WTC11 (cell line): Measurements from ENCODE around the gene ERCC5. TPM values are rescaled to one million over a fixed set of nuclear protein-coding genes. Genes with fewer than 3 reads are reported as not detected.

Experiments used
- ATAC-seq: fragments of 200-7000 bp; cut with Tn5 transposase; 2 replicates; pipeline ENCODE4 v1.10.0; 2021; ENCODE audit warnings: mild to moderate bottlenecking, moderate library complexity
- CTCF ChIA-PET: fragments of 300-600 bp; sonication (Branson Sonifier 250); formaldehyde crosslinking; loops from one replicate; lab custom pipeline; 2021; ENCODE audit warnings: antibody characterized with exemption; lab: Charles Lee
- POLR2A ChIA-PET: fragments of 350-600 bp; sonication (Branson Sonifier 250); formaldehyde crosslinking; loops from one replicate; lab custom pipeline; 2021; ENCODE audit warnings: antibody characterized with exemption; lab: Charles Lee
- DNase-seq: peaks from one replicate; pipeline ENCODE4 v3.0.0; 2021; ENCODE audit warnings: low spot score
- H3K27ac Mint-ChIP-seq: 2 replicates; pipeline ENCODE4 v1.8.0; 2021; ENCODE audit warnings: mixed read lengths
- H3K27me3 Mint-ChIP-seq: 2 replicates; pipeline ENCODE4 v1.8.0; 2021; ENCODE audit warnings: low read depth, mild to moderate bottlenecking, moderate library complexity, mixed read lengths
- H3K36me3 Mint-ChIP-seq: 2 replicates; pipeline ENCODE4 v1.8.0; 2021; ENCODE audit warnings: mixed read lengths
- H3K4me1 Mint-ChIP-seq: 2 replicates; pipeline ENCODE4 v1.8.0; 2022; ENCODE audit warnings: mixed read lengths
- H3K4me3 Mint-ChIP-seq: 2 replicates; pipeline ENCODE4 v1.8.0; 2021; ENCODE audit warnings: mild to moderate bottlenecking, moderate library complexity, mixed read lengths
- H3K9me3 Mint-ChIP-seq: 2 replicates; pipeline ENCODE4 v1.8.0; 2021; ENCODE audit warnings: mixed read lengths
- CREM ChIP-seq: sonication (generic); formaldehyde crosslinking; IDR thresholded peaks from 2 replicates; pipeline ENCODE4 v1.8.1; 2022; ENCODE audit warnings: mild to moderate bottlenecking, missing genetic modification reagents, moderate library complexity
- E2F4 ChIP-seq: sonication (generic); formaldehyde crosslinking; IDR thresholded peaks from 2 replicates; pipeline ENCODE4 v1.8.1; 2022; ENCODE audit warnings: low read depth, mild to moderate bottlenecking, moderate library complexity, missing genetic modification reagents, borderline replicate concordance
- ELF4 ChIP-seq: sonication (generic); formaldehyde crosslinking; IDR thresholded peaks from 2 replicates; pipeline ENCODE4 v1.8.1; 2022; ENCODE audit warnings: low read depth, mild to moderate bottlenecking, moderate library complexity, missing genetic modification reagents
- ESRRA ChIP-seq: sonication (generic); formaldehyde crosslinking; IDR thresholded peaks from 2 replicates; pipeline ENCODE4 v1.8.1; 2022; ENCODE audit warnings: mild to moderate bottlenecking, missing genetic modification reagents, borderline replicate concordance
- FOXJ3 ChIP-seq: sonication (generic); formaldehyde crosslinking; IDR thresholded peaks from 2 replicates; pipeline ENCODE4 v1.9.0; 2021; ENCODE audit warnings: missing genetic modification reagents, mild to moderate bottlenecking, borderline replicate concordance
- GRHL2 ChIP-seq: fragments of 250-450 bp; sonication (Bioruptor Pico); IDR thresholded peaks from 2 replicates; pipeline ENCODE4 v1.8.0; 2022; ENCODE audit warnings: mild to moderate bottlenecking, moderate library complexity; ENCODE audit not compliant: insufficient replicate concordance, severe bottlenecking
- GTF2I ChIP-seq: fragments of 250-450 bp; sonication (Bioruptor Pico); conservative IDR thresholded peaks from 2 replicates; pipeline ENCODE4 v1.4.0; 2021; ENCODE audit warnings: mild to moderate bottlenecking
- HMGXB4 ChIP-seq: sonication (generic); formaldehyde crosslinking; IDR thresholded peaks from 2 replicates; pipeline ENCODE4 v1.8.1; 2023; ENCODE audit warnings: mild to moderate bottlenecking, moderate library complexity, missing genetic modification reagents
- JUN ChIP-seq: sonication (generic); formaldehyde crosslinking; IDR thresholded peaks from 2 replicates; pipeline ENCODE4 v1.8.0; 2023; ENCODE audit warnings: mild to moderate bottlenecking, missing genetic modification reagents
- NFE2L1 ChIP-seq: sonication (generic); formaldehyde crosslinking; IDR thresholded peaks from 2 replicates; pipeline ENCODE4 v1.8.1; 2023; ENCODE audit warnings: missing genetic modification reagents
- OVOL2 ChIP-seq: fragments of 250-450 bp; sonication (Bioruptor Pico); IDR thresholded peaks from 2 replicates; pipeline ENCODE4 v1.9.0; 2021; ENCODE audit warnings: mild to moderate bottlenecking, borderline replicate concordance
- RELA ChIP-seq: sonication (generic); formaldehyde crosslinking; IDR thresholded peaks from 2 replicates; pipeline ENCODE4 v1.8.1; 2022; ENCODE audit warnings: missing genetic modification reagents, mild to moderate bottlenecking, borderline replicate concordance
- RORB ChIP-seq: fragments of 250-450 bp; sonication (Bioruptor Pico); IDR thresholded peaks from 2 replicates; pipeline ENCODE4 v1.9.0; 2021; ENCODE audit warnings: mild to moderate bottlenecking
- STAT6 ChIP-seq: sonication (generic); formaldehyde crosslinking; conservative IDR thresholded peaks from 2 replicates; pipeline ENCODE4 v1.8.1; 2023; ENCODE audit warnings: mild to moderate bottlenecking, low read depth, missing genetic modification reagents, moderate library complexity
- TCF7 ChIP-seq: sonication (generic); formaldehyde crosslinking; IDR thresholded peaks from 2 replicates; pipeline ENCODE4 v1.8.0; 2022; ENCODE audit warnings: mild to moderate bottlenecking, low read depth, missing genetic modification reagents, moderate library complexity
- TEAD4 ChIP-seq: sonication (generic); formaldehyde crosslinking; IDR thresholded peaks from 2 replicates; pipeline ENCODE4 v1.8.0; 2022; ENCODE audit warnings: mild to moderate bottlenecking, missing genetic modification reagents
- TP53 ChIP-seq: sonication (generic); formaldehyde crosslinking; IDR thresholded peaks from 2 replicates; pipeline ENCODE4 v1.8.1; 2023; ENCODE audit warnings: mild to moderate bottlenecking, missing genetic modification reagents
- ZNF121 ChIP-seq: sonication (generic); formaldehyde crosslinking; IDR thresholded peaks from 2 replicates; pipeline ENCODE4 v1.8.0; 2023; ENCODE audit warnings: missing genetic modification reagents
- ZNF219 ChIP-seq: sonication (generic); formaldehyde crosslinking; IDR thresholded peaks from 2 replicates; pipeline ENCODE4 v1.8.0; 2023; ENCODE audit warnings: missing genetic modification reagents, mild to moderate bottlenecking, borderline replicate concordance
- ZNF263 ChIP-seq: sonication (generic); formaldehyde crosslinking; IDR thresholded peaks from 2 replicates; pipeline ENCODE4 v1.8.1; 2022; ENCODE audit warnings: low read depth, mild to moderate bottlenecking, moderate library complexity, missing genetic modification reagents
- ZNF416 ChIP-seq: fragments of 250-450 bp; sonication (Bioruptor Pico); IDR thresholded peaks from 2 replicates; pipeline ENCODE4 v1.9.0; 2021; ENCODE audit warnings: mild to moderate bottlenecking, inconsistent platforms
- ZNF425 ChIP-seq: fragments of 250-450 bp; sonication (Bioruptor Pico); conservative IDR thresholded peaks from 2 replicates; pipeline ENCODE4 v1.9.0; 2021; ENCODE audit warnings: mild to moderate bottlenecking
- ZNF512 ChIP-seq: sonication (generic); formaldehyde crosslinking; IDR thresholded peaks from 2 replicates; pipeline ENCODE4 v1.8.1; 2022; ENCODE audit warnings: missing genetic modification reagents, borderline replicate concordance
- total RNA-seq: library from RNA; stranded (reverse); gene quantifications from 3 replicates; pipeline ENCODE4 v1.2.3, GENCODE V29; 2021

The ERCC5 gene
- total RNA-seq, 1 experiment from 2014 or later = 26.5 TPM

GRCh38 chr13:102912599-102912998, 66.8 kb downstream of the ERCC5 start:
- Mint-ChIP-seq H3K36me3 (no peaks in the 10 kb centered on the region), H3K27ac (no peak overlapping the region), H3K4me3 (no peak overlapping the region), H3K9me3 (no peaks in the 10 kb centered on the region), H3K27me3 (no peaks in the 10 kb centered on the region), H3K4me1 (no peaks in the 10 kb centered on the region)
- POLR2A ChIA-PET = no interaction called here
- ATAC-seq = no peak
- DNase-seq = no peak
- CTCF ChIA-PET = interaction anchor here (2.4 to 5.4 kb wide), 2 partner anchors 155 to 228 kb away, joined by 5 to 32 read pairs; no protein-coding TSS in a partner anchor
- TF ChIP-seq ZNF263 (CRISPR knock-in tag) (no peak), TEAD4 (CRISPR knock-in tag) (no peak), ESRRA (CRISPR knock-in tag) (no peak), FOXJ3 (CRISPR knock-in tag) (no peak), NFE2L1 (CRISPR knock-in tag) (no peak), HMGXB4 (CRISPR knock-in tag) (no peak)
- TF ChIP-seq, all 79 proteins: peak for 0

- no peak for DNase-seq
- H3K27ac Mint-ChIP-seq = no peak overlapping the region
- H3K4me1 Mint-ChIP-seq = no peaks in the 10 kb centered on the region
- no peak for ATAC-seq
- H3K4me3 Mint-ChIP-seq = no peak overlapping the region
- H3K36me3 Mint-ChIP-seq = no peaks in the 10 kb centered on the region
- peaks cover 8% of the 10 kb centered on the region for H3K9me3 Mint-ChIP-seq
- TF ChIP-seq OVOL2 (CRISPR knock-in tag) (no peak), CREM (no peak), ZNF416 (CRISPR knock-in tag) (no peak), ESRRA (CRISPR knock-in tag) (no peak), ELF4 (CRISPR knock-in tag) (no peak), ZNF425 (CRISPR knock-in tag) (no peak), JUN (CRISPR knock-in tag) (no peak), ZNF219 (CRISPR knock-in tag) (no peak)
- H3K27me3 Mint-ChIP-seq = no peaks in the 10 kb centered on the region
- ChIA-PET CTCF (interaction anchor here (1.7 to 5.4 kb wide), 2 partner anchors 43 to 226 kb away, joined by 6 to 32 read pairs; no protein-coding TSS in a partner anchor), POLR2A (no interaction called here)
Observed at GRCh38 chr13:102913914-102914313, 68.1 kb downstream of the ERCC5 start.

GRCh38 chr13:102914339-102914930, 68.6 kb downstream of the ERCC5 start:
- peaks cover 1% of the 10 kb centered on the region; the same call in 1 of the 2 replicates for H3K36me3 Mint-ChIP-seq
- H3K4me3 Mint-ChIP-seq = no peak overlapping the region
- no peaks in the 10 kb centered on the region for H3K27me3 Mint-ChIP-seq
- POLR2A ChIA-PET = no interaction called here
- peaks cover 14% of the 10 kb centered on the region for H3K9me3 Mint-ChIP-seq
- no peak for ATAC-seq
- DNase-seq = no peak
- H3K4me1 Mint-ChIP-seq = no peaks in the 10 kb centered on the region
- TF ChIP-seq TCF7 (CRISPR knock-in tag) (no peak), GRHL2 (no peak), GTF2I (CRISPR knock-in tag) (no peak), TP53 (CRISPR knock-in tag) (no peak), RORB (CRISPR knock-in tag) (no peak), ZNF121 (no peak), RELA (CRISPR knock-in tag) (no peak), STAT6 (CRISPR knock-in tag) (no peak), ZNF512 (CRISPR knock-in tag) (no peak), E2F4 (CRISPR knock-in tag) (no peak)
- TF ChIP-seq, all 79 proteins: peak for 0
- no peak overlapping the region for H3K27ac Mint-ChIP-seq
- CTCF ChIA-PET = interaction anchor here (1.7 to 5.4 kb wide), 2 partner anchors 44 to 226 kb away, joined by 6 to 32 read pairs; no protein-coding TSS in a partner anchor
